Measurements from ENCODE around the gene SMAD1.

- TF ChIP-seq, protein P1, sequence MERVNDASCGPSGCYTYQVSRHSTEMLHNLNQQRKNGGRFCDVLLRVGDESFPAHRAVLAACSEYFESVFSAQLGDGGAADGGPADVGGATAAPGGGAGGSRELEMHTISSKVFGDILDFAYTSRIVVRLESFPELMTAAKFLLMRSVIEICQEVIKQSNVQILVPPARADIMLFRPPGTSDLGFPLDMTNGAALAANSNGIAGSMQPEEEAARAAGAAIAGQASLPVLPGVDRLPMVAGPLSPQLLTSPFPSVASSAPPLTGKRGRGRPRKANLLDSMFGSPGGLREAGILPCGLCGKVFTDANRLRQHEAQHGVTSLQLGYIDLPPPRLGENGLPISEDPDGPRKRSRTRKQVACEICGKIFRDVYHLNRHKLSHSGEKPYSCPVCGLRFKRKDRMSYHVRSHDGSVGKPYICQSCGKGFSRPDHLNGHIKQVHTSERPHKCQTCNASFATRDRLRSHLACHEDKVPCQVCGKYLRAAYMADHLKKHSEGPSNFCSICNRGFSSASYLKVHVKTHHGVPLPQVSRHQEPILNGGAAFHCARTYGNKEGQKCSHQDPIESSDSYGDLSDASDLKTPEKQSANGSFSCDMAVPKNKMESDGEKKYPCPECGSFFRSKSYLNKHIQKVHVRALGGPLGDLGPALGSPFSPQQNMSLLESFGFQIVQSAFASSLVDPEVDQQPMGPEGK (CRISPR knock-in tag; IDR thresholded peaks at IDR 0.05; ENCODE audit: borderline replicate concordance): no peak
- TF ChIP-seq ZFP3 (CRISPR knock-in tag; IDR thresholded peaks at IDR 0.05) (no peak), ZNF565 (CRISPR knock-in tag; conservative IDR thresholded peaks at IDR 0.05; ENCODE audit: low read depth) (no peak), ZC3H10 (CRISPR knock-in tag; IDR thresholded peaks at IDR 0.05) (no peak), TOX (CRISPR knock-in tag; IDR thresholded peaks at IDR 0.05; ENCODE audit: borderline replicate concordance) (no peak), BACH2 (CRISPR knock-in tag; IDR thresholded peaks at IDR 0.05; ENCODE audit: borderline replicate concordance) (no peak)
Measured at GRCh38 chr4:145505995-145506394, 24.3 kb downstream of the SMAD1 start.
